ENCODE results near the gene EFNA5. TPM values are rescaled to one million over a fixed set of nuclear protein-coding genes. Genes with fewer than 3 reads are reported as not detected.

EFNA5 gene
- total RNA-seq, 5 donors from 2014 or later (not counting 1 experiment from before 2014, with no cell fraction given), result 0.06 to 2.6 (median 0.21) TPM; not detected in 1

GRCh38 chr5:107426872-107427271, 243.9 kb downstream of the EFNA5 start:
- H3K4me3 Mint-ChIP-seq, result no peak overlapping the region
- H3K27me3 Mint-ChIP-seq, result peaks cover 0 to 6% of the 10 kb centered on the region in 2 donors
- Histone ChIP-seq H3K27ac (ENCODE audit: low read length) (no peak overlapping the region), H3K36me3 (ENCODE audit: control insufficient read depth in 2 of 2, extremely low read depth in 1 of 2, insufficient read depth in 1 of 2, low read length in 1 of 2) (no peaks in the 10 kb centered on the region), H3K4me3 (ENCODE audit: control insufficient read depth in 1 of 2, extremely low read depth in 1 of 2, low read length in 1 of 2) (no peak overlapping the region), H3K4me1 (ENCODE audit: control insufficient read depth in 1 of 2, extremely low read depth in 1 of 2, insufficient read depth in 2 of 2, low read length in 2 of 2) (no peaks in the 10 kb centered on the region), H3K9me3 (no peaks in the 10 kb centered on the region), H3K27me3 (replicated peaks in 1 of 2; ENCODE audit: control insufficient read depth in 2 of 2, extremely low read depth in 1 of 2, insufficient read depth in 2 of 2, low read length in 1 of 2) (no peaks in the 10 kb centered on the region)
- no peak overlapping the region for H3K27ac Mint-ChIP-seq
- ChIA-PET CTCF (interaction anchor here in 1 of 2 donors (0.6 kb wide), 1 partner anchor 1629 kb away, joined by 3 read pairs; no protein-coding TSS in a partner anchor), POLR2A (interaction anchor here in 1 of 2 donors (0.6 kb wide), 1 partner anchor 48 kb away, joined by 3 read pairs; no protein-coding TSS in a partner anchor)
- no peak for ATAC-seq (replicated peaks in 1 of 4)
- peaks cover 0 to 2% (median 0%) of the 10 kb centered on the region in 3 donors for H3K4me1 Mint-ChIP-seq
- WGBS (ENCODE audit: insufficient coverage), result no CpG with 5 or more reads among the region's 6 CpGs
- no peaks in the 10 kb centered on the region for H3K9me3 Mint-ChIP-seq
- DNase-seq, result no peak
- no peaks in the 10 kb centered on the region for H3K36me3 Mint-ChIP-seq

- Mint-ChIP-seq H3K9me3 (no peaks in the 10 kb centered on the region), H3K4me3 (no peak overlapping the region), H3K4me1 (peaks cover 0 to 2% (median 0%) of the 10 kb centered on the region in 3 donors), H3K36me3 (no peaks in the 10 kb centered on the region), H3K27me3 (peaks cover 0 to 6% of the 10 kb centered on the region in 2 donors), H3K27ac (no peak overlapping the region)
- Histone ChIP-seq H3K27me3 (replicated peaks in 1 of 2; ENCODE audit: control insufficient read depth in 2 of 2, extremely low read depth in 1 of 2, insufficient read depth in 2 of 2, low read length in 1 of 2) (no peaks in the 10 kb centered on the region), H3K4me3 (ENCODE audit: control insufficient read depth in 1 of 2, extremely low read depth in 1 of 2, low read length in 1 of 2) (no peak overlapping the region), H3K4me1 (ENCODE audit: control insufficient read depth in 1 of 2, extremely low read depth in 1 of 2, insufficient read depth in 2 of 2, low read length in 2 of 2) (no peaks in the 10 kb centered on the region), H3K9me3 (no peaks in the 10 kb centered on the region), H3K27ac (ENCODE audit: low read length) (no peak overlapping the region), H3K36me3 (ENCODE audit: control insufficient read depth in 2 of 2, extremely low read depth in 1 of 2, insufficient read depth in 1 of 2, low read length in 1 of 2) (no peaks in the 10 kb centered on the region)
- DNase-seq (no peak), ATAC-seq (replicated peaks in 1 of 4) (no peak)
- ChIA-PET POLR2A (interaction anchor here in 1 of 2 donors (0.6 to 0.7 kb wide), 2 partner anchors 12 to 49 kb away, joined by 3 to 6 read pairs; no protein-coding TSS in a partner anchor), CTCF (no interaction called here)
- no CpG with 5 or more reads among the region's 1 CpG for WGBS (ENCODE audit: insufficient coverage)
These were observed 244.5 kb downstream of the EFNA5 start for GRCh38 chr5:107426209-107426608.

GRCh38 chr5:107425541-107426031, 245.2 kb downstream of the EFNA5 start:
- WGBS (ENCODE audit: insufficient coverage), result 44% methylated on average over 1 of the region's 2 CpGs
- H3K36me3 ChIP-seq (ENCODE audit: control insufficient read depth in 2 of 2, extremely low read depth in 1 of 2, insufficient read depth in 1 of 2, low read length in 1 of 2), result no peaks in the 10 kb centered on the region
- no peak for DNase-seq
- no peaks in the 10 kb centered on the region for H3K36me3 Mint-ChIP-seq
- no peaks in the 10 kb centered on the region for H3K9me3 ChIP-seq
- H3K9me3 Mint-ChIP-seq, result no peaks in the 10 kb centered on the region
- ATAC-seq (replicated peaks in 1 of 4), result no peak
- ChIA-PET CTCF (no interaction called here), POLR2A (interaction anchor here in 1 of 2 donors (0.7 kb wide), 1 partner anchor 11 kb away, joined by 6 read pairs; no protein-coding TSS in a partner anchor)
- H3K27me3 Mint-ChIP-seq, result peaks cover 0 to 6% of the 10 kb centered on the region in 2 donors
- H3K4me3 ChIP-seq (ENCODE audit: control insufficient read depth in 1 of 2, extremely low read depth in 1 of 2, low read length in 1 of 2), result no peak overlapping the region
- no peak overlapping the region for H3K27ac Mint-ChIP-seq
- no peaks in the 10 kb centered on the region for H3K4me1 ChIP-seq (ENCODE audit: control insufficient read depth in 1 of 2, extremely low read depth in 1 of 2, insufficient read depth in 2 of 2, low read length in 2 of 2)
- H3K27ac ChIP-seq (ENCODE audit: low read length), result no peak overlapping the region
- no peak overlapping the region for H3K4me3 Mint-ChIP-seq
- no peaks in the 10 kb centered on the region for H3K27me3 ChIP-seq (replicated peaks in 1 of 2; ENCODE audit: control insufficient read depth in 2 of 2, extremely low read depth in 1 of 2, insufficient read depth in 2 of 2, low read length in 1 of 2)
- peaks cover 0 to 2% (median 0%) of the 10 kb centered on the region in 3 donors for H3K4me1 Mint-ChIP-seq

GRCh38 chr5:107424491-107424890, 246.2 kb downstream of the EFNA5 start:
- H3K36me3 ChIP-seq (ENCODE audit: control insufficient read depth in 2 of 2, extremely low read depth in 1 of 2, insufficient read depth in 1 of 2, low read length in 1 of 2), result no peaks in the 10 kb centered on the region
- ATAC-seq (replicated peaks in 1 of 4) (no peak), DNase-seq (no peak)
- Mint-ChIP-seq H3K4me1 (no peaks in the 10 kb centered on the region), H3K27me3 (peaks cover 0 to 6% of the 10 kb centered on the region in 2 donors), H3K36me3 (no peaks in the 10 kb centered on the region), H3K9me3 (no peaks in the 10 kb centered on the region), H3K4me3 (no peak overlapping the region), H3K27ac (no peak overlapping the region)
- no peaks in the 10 kb centered on the region for H3K27me3 ChIP-seq (replicated peaks in 1 of 2; ENCODE audit: control insufficient read depth in 2 of 2, extremely low read depth in 1 of 2, insufficient read depth in 2 of 2, low read length in 1 of 2)
- H3K9me3 ChIP-seq, result no peaks in the 10 kb centered on the region
- CTCF ChIA-PET, result interaction anchor here in 1 of 2 donors (0.6 kb wide), 1 partner anchor 10 kb away, joined by 4 read pairs; no protein-coding TSS in a partner anchor
- POLR2A ChIA-PET, result no interaction called here
- no peak overlapping the region for H3K27ac ChIP-seq (ENCODE audit: low read length)
- WGBS (ENCODE audit: insufficient coverage), result 80% methylated on average over 1 of the region's 2 CpGs
- no peak overlapping the region for H3K4me3 ChIP-seq (ENCODE audit: control insufficient read depth in 1 of 2, extremely low read depth in 1 of 2, low read length in 1 of 2)
- H3K4me1 ChIP-seq (ENCODE audit: control insufficient read depth in 1 of 2, extremely low read depth in 1 of 2, insufficient read depth in 2 of 2, low read length in 2 of 2), result no peaks in the 10 kb centered on the region

GRCh38 chr5:107422494-107422893, 248.2 kb downstream of the EFNA5 start:
- Histone ChIP-seq H3K9me3 (no peaks in the 10 kb centered on the region), H3K4me1 (ENCODE audit: control insufficient read depth in 1 of 2, extremely low read depth in 1 of 2, insufficient read depth in 2 of 2, low read length in 2 of 2) (no peaks in the 10 kb centered on the region), H3K27me3 (replicated peaks in 1 of 2; ENCODE audit: control insufficient read depth in 2 of 2, extremely low read depth in 1 of 2, insufficient read depth in 2 of 2, low read length in 1 of 2) (no peaks in the 10 kb centered on the region), H3K36me3 (ENCODE audit: control insufficient read depth in 2 of 2, extremely low read depth in 1 of 2, insufficient read depth in 1 of 2, low read length in 1 of 2) (no peaks in the 10 kb centered on the region), H3K4me3 (ENCODE audit: control insufficient read depth in 1 of 2, extremely low read depth in 1 of 2, low read length in 1 of 2) (no peak overlapping the region), H3K27ac (ENCODE audit: low read length) (no peak overlapping the region)
- Mint-ChIP-seq H3K9me3 (no peaks in the 10 kb centered on the region), H3K4me3 (no peak overlapping the region), H3K27ac (no peak overlapping the region), H3K27me3 (peaks cover 0 to 6% of the 10 kb centered on the region in 2 donors), H3K4me1 (no peaks in the 10 kb centered on the region), H3K36me3 (no peaks in the 10 kb centered on the region)
- no peak for ATAC-seq (replicated peaks in 1 of 4)
- WGBS (ENCODE audit: insufficient coverage), result 83% methylated on average over 4 of the region's 4 CpGs
- no peak for DNase-seq
- POLR2A ChIA-PET, result no interaction called here
- CTCF ChIA-PET, result interaction anchor here in 1 of 2 donors (0.5 kb wide), 1 partner anchor 1184 kb away, joined by 6 read pairs; no protein-coding TSS in a partner anchor

- ChIA-PET CTCF (no interaction called here), POLR2A (no interaction called here)
- DNase-seq, result no peak
- Mint-ChIP-seq H3K27ac (no peak overlapping the region), H3K36me3 (no peaks in the 10 kb centered on the region), H3K9me3 (no peaks in the 10 kb centered on the region), H3K4me3 (no peak overlapping the region), H3K4me1 (no peaks in the 10 kb centered on the region), H3K27me3 (peaks cover 0 to 6% of the 10 kb centered on the region in 2 donors)
- 86% methylated on average over 1 of the region's 3 CpGs for WGBS (ENCODE audit: insufficient coverage)
- no peak for ATAC-seq (replicated peaks in 1 of 4)
- Histone ChIP-seq H3K4me3 (ENCODE audit: control insufficient read depth in 1 of 2, extremely low read depth in 1 of 2, low read length in 1 of 2) (no peak overlapping the region), H3K36me3 (ENCODE audit: control insufficient read depth in 2 of 2, extremely low read depth in 1 of 2, insufficient read depth in 1 of 2, low read length in 1 of 2) (no peaks in the 10 kb centered on the region), H3K27ac (ENCODE audit: low read length) (no peak overlapping the region), H3K9me3 (no peaks in the 10 kb centered on the region), H3K4me1 (ENCODE audit: control insufficient read depth in 1 of 2, extremely low read depth in 1 of 2, insufficient read depth in 2 of 2, low read length in 2 of 2) (no peaks in the 10 kb centered on the region), H3K27me3 (replicated peaks in 1 of 2; ENCODE audit: control insufficient read depth in 2 of 2, extremely low read depth in 1 of 2, insufficient read depth in 2 of 2, low read length in 1 of 2) (no peaks in the 10 kb centered on the region)
These were observed 251.2 kb downstream of the EFNA5 start for GRCh38 chr5:107419498-107419897.
